ENCODE measurements around the gene LGALS3.

The LGALS3 gene

GRCh38 chr14:55180434-55180833, 51.4 kb downstream of the LGALS3 start:
- no peak overlapping the region for H3K9ac ChIP-seq (ENCODE audit: insufficient read length)
- H3K9me3 ChIP-seq (ENCODE audit: low read depth, low read length), result no peaks in the 10 kb centered on the region
- no peak for DNase-seq (ENCODE audit: low read depth, low spot score)
- H3K36me3 ChIP-seq (ENCODE audit: insufficient read depth, low read length), result peaks cover 93% of the 10 kb centered on the region
- H3K4me3 ChIP-seq, result no peak overlapping the region
- no peak for TF ChIP-seq POLR2AphosphoS5 (IDR thresholded peaks at IDR 0.05; ENCODE audit: borderline replicate concordance, low read depth, low read length)
- H3K27ac ChIP-seq, result no peak overlapping the region

GRCh38 chr14:55188686-55189295, 59.7 kb downstream of the LGALS3 start:
- Histone ChIP-seq H3K9ac (ENCODE audit: insufficient read length) (peak overlapping the region; percentile 8), H3K4me3 (peak overlapping the region; percentile 99), H3K9me3 (ENCODE audit: low read depth, low read length) (no peaks in the 10 kb centered on the region), H3K36me3 (ENCODE audit: insufficient read depth, low read length) (peaks cover 56% of the 10 kb centered on the region), H3K27ac (no peak overlapping the region)
- no peak for DNase-seq (ENCODE audit: low read depth, low spot score)
- TF ChIP-seq FOXP2 (optimal IDR thresholded peaks at IDR 0.05; ENCODE audit: control extremely low read depth, extremely low read length, insufficient read depth) (no peak), POLR2AphosphoS5 (IDR thresholded peaks at IDR 0.05; ENCODE audit: borderline replicate concordance, low read depth, low read length) (no peak), EZH2 (IDR thresholded peaks at IDR 0.05) (no peak)

- H3K27ac ChIP-seq, result peak overlapping the region; percentile 67
- peak overlapping the region; percentile 93 for H3K9ac ChIP-seq (ENCODE audit: insufficient read length)
- DNase-seq (ENCODE audit: low read depth, low spot score), result no peak
- TF ChIP-seq POLR2AphosphoS5 (IDR thresholded peaks at IDR 0.05; ENCODE audit: borderline replicate concordance, low read depth, low read length), result no peak
- TF ChIP-seq FOXP2 (optimal IDR thresholded peaks at IDR 0.05; ENCODE audit: control extremely low read depth, extremely low read length, insufficient read depth), result no peak
- TF ChIP-seq EZH2 (IDR thresholded peaks at IDR 0.05), result no peak
- no peaks in the 10 kb centered on the region for H3K9me3 ChIP-seq (ENCODE audit: low read depth, low read length)
- H3K4me3 ChIP-seq, result peak overlapping the region; percentile 99
- H3K36me3 ChIP-seq (ENCODE audit: insufficient read depth, low read length), result peaks cover 39% of the 10 kb centered on the region
Observed at GRCh38 chr14:55190906-55191202, 61.8 kb downstream of the LGALS3 start.

DNA sequence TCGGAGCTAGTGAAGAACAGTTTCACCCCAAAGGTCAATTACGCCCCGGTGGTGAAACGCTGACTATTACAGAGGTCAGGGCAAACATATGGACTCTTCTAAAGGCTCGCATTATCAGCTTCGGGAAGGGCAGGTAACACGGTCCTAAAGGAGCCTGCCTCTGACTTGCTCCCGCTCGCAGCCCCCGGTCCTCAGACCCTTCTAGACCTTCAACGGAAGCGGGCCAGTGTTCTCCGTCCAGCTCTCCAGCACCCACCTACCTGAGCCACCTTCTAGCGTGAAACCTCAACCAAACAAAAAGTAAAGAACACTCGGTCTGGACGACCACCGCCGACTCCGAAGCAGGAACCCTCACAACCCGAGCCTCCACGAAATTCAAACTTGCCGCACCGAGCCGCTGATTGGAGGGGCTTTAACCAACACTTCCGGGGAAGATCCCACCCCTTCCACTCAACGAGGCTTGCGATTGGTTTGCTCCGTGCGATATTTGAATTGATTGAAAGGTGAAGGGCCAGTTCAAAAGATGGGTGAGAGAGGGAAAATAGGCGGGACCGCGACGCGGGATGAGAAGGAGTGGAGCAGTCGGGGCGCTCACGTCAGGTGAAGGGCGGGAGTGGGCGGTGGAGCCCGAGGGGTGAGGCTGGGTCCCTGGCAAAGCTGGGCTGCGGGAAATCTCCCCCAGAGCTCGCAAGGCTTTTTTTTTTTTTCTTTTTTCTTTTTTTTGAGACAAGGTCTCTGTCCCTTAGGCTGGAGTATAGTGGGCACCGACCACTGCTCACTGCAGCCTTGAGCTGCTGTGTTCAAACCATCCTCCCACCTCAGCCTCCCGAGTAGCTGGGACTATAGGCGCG, 62.4 kb downstream of the LGALS3 start, which contains the start of gene DLGAP5:
Gene DLGAP5, minus strand, starts transcription at position 383 of the 851 bp plus-strand sequence. CDS start 2,406 bp downstream, outside the sequence.
- Histone ChIP-seq H3K9ac (ENCODE audit: insufficient read length) (peak within 1 kb of the TSS; percentile 93), H3K36me3 (ENCODE audit: insufficient read depth, low read length) (peaks cover 36% of the 10 kb centered on the region), H3K9me3 (ENCODE audit: low read depth, low read length) (no peaks in the 10 kb centered on the region), H3K4me3 (peak within 1 kb of the TSS; percentile 99), H3K27ac (peak within 1 kb of the TSS; percentile 67)
- DNase-seq (ENCODE audit: low read depth, low spot score), result peak; percentile 95
- TF ChIP-seq POLR2AphosphoS5 (IDR thresholded peaks at IDR 0.05; ENCODE audit: borderline replicate concordance, low read depth, low read length) (peak; percentile 83), FOXP2 (optimal IDR thresholded peaks at IDR 0.05; ENCODE audit: control extremely low read depth, extremely low read length, insufficient read depth) (no peak)

DNA sequence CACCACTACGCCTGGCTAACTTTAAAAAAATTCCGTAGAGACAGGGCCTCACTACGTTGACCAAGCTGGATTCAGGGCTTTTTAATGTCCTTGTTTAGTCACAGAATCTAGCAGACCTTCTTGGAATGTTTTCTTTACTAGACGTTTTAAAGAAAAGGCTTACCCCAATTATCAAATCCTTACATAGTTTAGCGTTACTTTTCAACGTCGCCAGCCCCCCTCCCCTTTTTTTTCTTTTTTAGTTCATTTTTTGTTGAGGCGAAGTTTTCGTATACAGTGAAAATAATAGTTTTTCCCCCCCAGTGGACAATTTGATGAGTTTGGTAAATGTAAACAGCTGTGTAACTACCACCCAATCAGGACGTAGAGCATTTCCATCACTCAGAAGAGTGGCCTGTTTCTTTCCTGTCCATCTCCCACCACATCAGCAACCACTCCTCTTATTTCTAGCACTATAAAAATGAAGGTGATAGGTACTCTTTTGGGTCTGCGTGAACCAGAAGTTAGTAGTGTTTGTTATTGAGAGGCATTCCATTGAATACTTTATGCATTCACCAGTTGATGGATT, 63.1 kb downstream of the LGALS3 start:
- TF ChIP-seq POLR2AphosphoS5 (IDR thresholded peaks at IDR 0.05; ENCODE audit: borderline replicate concordance, low read depth, low read length), result no peak
- TF ChIP-seq FOXP2 (optimal IDR thresholded peaks at IDR 0.05; ENCODE audit: control extremely low read depth, extremely low read length, insufficient read depth), result no peak
- no peak for TF ChIP-seq EZH2 (IDR thresholded peaks at IDR 0.05)
- Histone ChIP-seq H3K36me3 (ENCODE audit: insufficient read depth, low read length) (peaks cover 29% of the 10 kb centered on the region), H3K4me3 (peak overlapping the region; percentile 99), H3K27ac (peak overlapping the region; percentile 6; the same call in 1 of the 2 replicates), H3K9ac (ENCODE audit: insufficient read length) (peak overlapping the region; percentile 4), H3K9me3 (ENCODE audit: low read depth, low read length) (no peaks in the 10 kb centered on the region)
- DNase-seq (ENCODE audit: low read depth, low spot score), result no peak

DNA sequence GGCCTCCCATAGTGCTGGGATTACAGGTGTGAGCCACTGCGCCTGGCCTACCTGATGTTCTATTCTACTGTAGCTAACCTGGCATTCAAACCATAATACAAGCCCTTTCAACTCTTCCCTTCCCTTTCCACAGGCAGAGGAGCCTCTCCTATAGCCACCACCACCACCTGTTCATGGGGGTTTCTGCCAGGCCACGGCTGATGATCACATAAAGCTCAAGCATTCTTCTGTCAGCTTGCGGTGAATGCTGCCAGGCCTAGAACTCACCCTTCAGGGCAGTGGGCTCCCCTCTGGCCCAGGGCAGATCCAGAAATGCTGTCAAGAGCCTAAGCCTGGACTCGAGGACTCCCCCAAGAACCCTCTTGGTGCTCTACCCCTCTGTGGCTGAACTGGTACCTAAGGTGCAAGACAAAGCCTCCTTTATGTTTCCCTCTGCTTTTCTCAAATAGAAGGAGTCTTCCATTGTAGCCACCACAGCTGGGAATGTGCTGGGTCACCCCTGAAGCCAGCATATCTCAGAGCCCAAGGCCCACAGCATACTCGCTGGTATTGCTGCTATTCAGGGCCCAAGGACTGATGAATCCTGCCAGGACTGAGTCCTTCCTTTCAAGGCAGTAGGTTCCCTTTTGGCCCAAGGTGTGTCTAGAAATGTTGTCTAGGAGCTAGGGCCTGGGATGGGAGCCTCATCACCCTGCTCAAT, 65.8 kb downstream of the LGALS3 start:
- H3K36me3 ChIP-seq (ENCODE audit: insufficient read depth, low read length), result peaks cover 9% of the 10 kb centered on the region; the same call in 1 of the 2 replicates
- no peak overlapping the region for H3K9ac ChIP-seq (ENCODE audit: insufficient read length)
- no peaks in the 10 kb centered on the region for H3K9me3 ChIP-seq (ENCODE audit: low read depth, low read length)
- H3K27ac ChIP-seq, result no peak overlapping the region
- no peak overlapping the region for H3K4me3 ChIP-seq
- TF ChIP-seq POLR2AphosphoS5 (IDR thresholded peaks at IDR 0.05; ENCODE audit: borderline replicate concordance, low read depth, low read length) (no peak), FOXP2 (optimal IDR thresholded peaks at IDR 0.05; ENCODE audit: control extremely low read depth, extremely low read length, insufficient read depth) (no peak), EZH2 (IDR thresholded peaks at IDR 0.05) (no peak)
- no peak for DNase-seq (ENCODE audit: low read depth, low spot score)

Data from SK-N-MC (cell line).